Pericardium fibroblast (primary cell): ENCODE measurements around the gene CALCOCO1. TPM values are rescaled to one million over a fixed set of nuclear protein-coding genes. Genes with fewer than 3 reads are reported as not detected.

Source experiments
- total RNA-seq: library from RNA; depleted of rRNA; stranded (reverse); fragments of >200 nt; gene quantifications from 2 replicates; pipeline ENCODE4 v1.2.3, GENCODE V29; 2015

The CALCOCO1 gene
- total RNA-seq = 119 and 132 TPM in 2 replicates

GRCh38 chr12:53727310-53728041 is at the start of gene CALCOCO1:
CALCOCO1 (minus strand) TSS chr12:53727452; CDS start chr12:53725242, 2,210 bp downstream.

DNA sequence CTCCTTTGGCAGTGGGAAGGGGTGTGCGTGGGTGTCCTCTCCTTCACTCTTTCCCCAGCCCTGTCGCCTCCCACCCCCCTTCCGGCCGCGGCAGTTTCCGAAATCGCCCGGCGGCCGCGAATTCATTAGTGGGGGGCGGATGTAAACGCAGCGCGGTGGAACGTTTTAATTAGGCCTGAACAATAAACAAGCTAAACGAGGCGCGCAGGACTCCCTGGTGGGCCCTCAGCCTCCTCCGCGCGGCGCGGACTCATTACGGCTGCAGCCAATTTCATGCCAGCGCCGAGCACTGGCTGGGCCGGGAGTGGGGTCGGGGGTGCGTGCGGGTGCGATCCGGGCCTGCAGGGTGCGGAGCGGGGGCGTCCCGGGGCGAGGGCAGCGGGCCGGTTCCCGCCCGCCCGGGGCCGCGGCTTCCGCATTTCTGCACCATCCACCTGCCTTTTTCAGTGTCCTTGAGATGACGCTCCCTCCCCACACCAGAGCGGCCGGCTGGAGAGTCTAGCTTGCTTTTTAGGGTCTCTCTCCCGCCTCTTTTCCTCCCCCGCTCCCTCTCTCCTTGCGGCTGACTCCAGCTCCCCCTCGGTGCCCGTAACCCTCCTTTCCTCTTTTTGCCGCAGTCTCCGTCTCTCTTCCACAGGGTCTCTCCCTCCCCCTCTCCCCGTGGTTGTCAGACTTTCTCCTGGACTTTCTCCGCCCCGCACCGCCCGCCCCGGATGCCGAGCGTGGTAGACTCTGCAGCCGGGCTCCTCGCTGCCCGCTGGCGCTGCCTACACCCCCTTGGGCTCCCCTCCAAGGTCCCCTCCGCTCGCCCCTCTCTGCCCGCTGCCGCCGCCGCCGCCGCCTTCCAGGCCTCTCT is 24.3 kb upstream of the CALCOCO1 start, which contains the start of gene CISTR:
TSS of gene CISTR (minus strand) at position 644 of the 856 bp plus-strand sequence.

DNA sequence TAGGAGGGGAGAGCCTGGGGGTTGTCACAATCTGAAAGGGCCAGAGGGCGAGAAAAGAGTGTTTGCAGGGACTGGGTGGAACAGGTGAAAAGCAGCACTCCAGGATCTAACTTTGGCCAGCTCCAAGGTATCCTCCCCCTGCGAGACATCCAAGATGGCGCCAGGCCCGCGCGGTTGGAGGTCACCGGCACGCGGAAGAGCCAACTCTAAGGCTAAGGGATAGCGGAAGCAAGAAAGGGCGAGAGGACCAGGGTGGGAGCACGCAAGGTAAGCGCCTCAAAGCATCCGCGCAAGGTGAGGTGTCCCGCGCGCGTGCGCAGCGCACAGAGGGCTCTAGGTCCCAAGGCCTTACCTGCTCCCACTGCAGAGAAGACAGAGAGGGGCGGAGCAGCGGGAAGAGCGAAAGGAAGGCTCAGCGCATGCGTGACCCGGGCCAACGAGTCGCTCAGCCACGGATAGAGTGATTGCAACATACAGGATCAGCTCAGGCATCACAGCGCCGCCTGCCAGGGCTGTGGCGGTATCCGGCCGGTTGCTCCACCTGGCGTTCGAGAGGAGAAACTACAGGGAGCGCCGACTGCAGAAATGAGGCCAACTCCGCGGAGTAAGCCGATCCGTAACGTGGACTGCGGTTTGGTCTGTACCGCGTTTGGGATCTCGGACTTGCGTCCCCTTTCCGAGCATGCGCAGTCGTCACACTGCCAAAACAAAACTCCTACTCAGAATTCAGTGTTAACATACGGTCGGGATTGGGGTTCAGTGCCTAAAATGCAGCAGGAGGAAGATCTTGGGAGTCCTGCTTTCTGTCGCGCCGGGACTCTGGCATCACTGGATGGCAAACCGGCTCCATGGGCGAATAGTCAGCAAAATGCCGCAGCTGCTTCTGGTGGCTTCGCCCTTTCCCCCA is 51.3 kb downstream of the CALCOCO1 start, which contains the start of gene ATP5MC2:
TSS of gene ATP5MC2 (minus strand) at position 383 of the 907 bp plus-strand sequence. CDS start 3,469 bp downstream, outside the sequence.

Other genes with a start within 250 kb of the CALCOCO1 start
- gene MAP3K12, start 228.0 kb downstream of the CALCOCO1 start, total RNA-seq = 39.1 and 46.5 TPM in 2 replicates
- 40.6 and 40.9 TPM in 2 replicates for gene TARBP2, start 226.2 kb downstream of the CALCOCO1 start, total RNA-seq
- not detected in 2 replicates for gene NPFF, start 220.0 kb downstream of the CALCOCO1 start, total RNA-seq
- 11.4 and 14.4 TPM in 2 replicates for gene ATF7, start 101.1 kb downstream of the CALCOCO1 start, total RNA-seq
- gene ATP5MC2, start 51.4 kb downstream of the CALCOCO1 start, total RNA-seq = 250 and 431 TPM in 2 replicates
- not detected in 2 replicates for gene CISTR, start 24.5 kb upstream of the CALCOCO1 start, total RNA-seq
- gene HOXC13, start 211.4 kb upstream of the CALCOCO1 start, total RNA-seq = not detected in 2 replicates
- not detected in 2 replicates for gene HOXC12, start 227.5 kb upstream of the CALCOCO1 start, total RNA-seq
- not detected in 2 replicates for gene HOXC11, start 245.7 kb upstream of the CALCOCO1 start, total RNA-seq
- gene HOTAIR, start 247.5 kb upstream of the CALCOCO1 start, total RNA-seq = 0.12 TPM in 1 of 2 replicates, not detected in the other